GM18507 (cell line): ENCODE results near the gene PRAMEF18.
"Not testable (repeated sequence)": the region's sequence is repeated elsewhere in the genome, so short reads cannot be mapped to it uniquely, and the experiment has no call there.

Experiments used
- DNase-seq: peaks from one replicate; pipeline ENCODE4 v3.0.0; 2011; ENCODE audit warnings: low read depth; ENCODE audit not compliant: insufficient read length; ENCODE audit errors: extremely low spot score
- FAIRE-seq: peaks from 2 replicates; lab custom pipeline; 2011; peaks lifted over from hg19 to GRCh38; lab: Jason Lieb, UNC

The PRAMEF18 gene

GRCh38 chr1:13219203-13219602, 6.8 kb downstream of the PRAMEF18 start:
- not testable (repeated sequence) for FAIRE-seq, DNase-seq

- not testable (repeated sequence) for FAIRE-seq, DNase-seq
Observed at GRCh38 chr1:13216619-13217018, 9.3 kb downstream of the PRAMEF18 start.

- FAIRE-seq, DNase-seq: not testable (repeated sequence)
Observed at GRCh38 chr1:13208712-13209111, 17.2 kb downstream of the PRAMEF18 start.

- not testable (repeated sequence) for FAIRE-seq
Observed at GRCh38 chr1:13201309-13201708, 24.6 kb downstream of the PRAMEF18 start, which contains the start of gene PRAMEF13. Gene PRAMEF13 (minus strand): TSS chr1:13201409. CDS start chr1:13199589, 1,820 bp downstream.

More at GRCh38 chr1:13201309-13201708, 24.6 kb downstream of the PRAMEF18 start, which contains the start of gene PRAMEF13:
- DNase-seq, result not testable (repeated sequence)
